Activated T-helper 1 cell treated with anti-CD3 and anti-CD28 coated beads, Interleukin-12 subunit alpha, Interleukin-12 subunit beta, Interleukin-2, Interleukin-4 antibody, amounts not matched to agents 30 ng/mL and 10 ng/mL and 1 ng/mL, durations not matched to agents 14 hours and 24 hours and 36 hours (primary cell): ENCODE data around the gene VPS35L. TPM values are rescaled to one million over a fixed set of nuclear protein-coding genes. Genes with fewer than 3 reads are reported as not detected.
"Not testable (repeated sequence)": the region's sequence is repeated elsewhere in the genome, so short reads cannot be mapped to it uniquely, and the experiment has no call there.

Experiments used
- DNase-seq: peaks from one replicate; pipeline ENCODE4 v3.0.0; 2021; ENCODE audit warnings: low spot score
- H3K27ac Mint-ChIP-seq: one replicate; pipeline ENCODE4 v1.8.0; 2021; ENCODE audit warnings: mild to moderate bottlenecking, mixed read lengths
- H3K27me3 Mint-ChIP-seq: one replicate; pipeline ENCODE4 v1.8.0; 2022; ENCODE audit warnings: mild to moderate bottlenecking, moderate library complexity, mixed read lengths; ENCODE audit not compliant: insufficient read depth
- H3K36me3 Mint-ChIP-seq: one replicate; pipeline ENCODE4 v1.8.0; 2021; ENCODE audit warnings: low read depth, mixed read lengths
- H3K4me1 Mint-ChIP-seq: one replicate; pipeline ENCODE4 v1.8.0; 2021; ENCODE audit warnings: low read depth, mixed read lengths
- H3K4me3 Mint-ChIP-seq: one replicate; pipeline ENCODE4 v1.8.0; 2021; ENCODE audit warnings: mild to moderate bottlenecking, moderate library complexity, mixed read lengths
- H3K9me3 Mint-ChIP-seq: one replicate; pipeline ENCODE4 v1.8.0; 2021; ENCODE audit warnings: mixed read lengths
- intact Hi-C: fragments of 100-400 bp; cut with micrococcal nuclease; formaldehyde crosslinking; loops from one replicate; pipeline ENCODE4 v1.15.1; 2024
- total RNA-seq: library from RNA; stranded (reverse); gene quantifications from 2 replicates; pipeline ENCODE4 v1.2.3, GENCODE V29; 2022

VPS35L gene
- total RNA-seq, 1 donor from 2014 or later, result 36.2 TPM

DNA sequence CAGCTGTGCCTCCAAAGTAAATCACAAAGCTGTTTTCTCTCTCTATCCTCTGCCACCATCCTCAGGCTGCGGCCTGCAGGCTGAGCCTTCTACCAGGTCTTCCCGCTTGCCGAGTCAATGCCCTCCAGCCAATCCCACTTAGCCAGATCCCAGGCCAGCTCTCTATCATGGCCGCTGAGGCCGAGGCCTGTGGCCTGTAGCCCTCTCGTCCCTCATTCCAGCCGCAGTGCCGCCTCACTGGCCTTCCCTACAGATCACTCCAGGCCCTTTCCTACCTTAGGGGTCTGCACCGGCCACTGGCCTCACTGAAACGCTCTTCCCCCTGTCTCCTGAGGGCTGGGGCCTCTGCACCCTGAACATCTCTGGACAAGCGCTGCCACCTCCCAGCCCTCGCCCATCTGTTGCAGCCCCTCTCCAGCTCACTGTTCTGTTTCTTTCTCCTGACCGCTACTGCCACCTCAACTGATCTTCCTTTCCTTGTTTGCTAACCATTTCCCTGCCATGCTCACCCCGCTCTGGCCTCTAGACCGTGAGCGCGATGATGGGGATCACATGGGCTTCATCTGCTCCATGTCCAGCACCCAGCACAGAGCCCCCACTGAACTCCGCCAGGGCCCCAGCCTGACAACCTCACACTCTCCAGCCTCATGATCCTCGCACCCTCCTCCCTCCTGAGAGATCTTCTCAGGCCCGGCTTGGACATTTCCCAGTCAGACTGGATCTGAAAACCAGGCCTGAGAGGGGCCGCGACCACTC is 154.1 kb downstream of the VPS35L start:
- no peak overlapping the region for H3K4me3 Mint-ChIP-seq
- H3K9me3 Mint-ChIP-seq, result no peaks in the 10 kb centered on the region
- peaks cover 30% of the 10 kb centered on the region for H3K36me3 Mint-ChIP-seq
- H3K4me1 Mint-ChIP-seq, result peaks cover 8% of the 10 kb centered on the region
- H3K27ac Mint-ChIP-seq, result no peak overlapping the region
- intact Hi-C loops, result no loop called here
- no peaks in the 10 kb centered on the region for H3K27me3 Mint-ChIP-seq
- no peak for DNase-seq

DNA sequence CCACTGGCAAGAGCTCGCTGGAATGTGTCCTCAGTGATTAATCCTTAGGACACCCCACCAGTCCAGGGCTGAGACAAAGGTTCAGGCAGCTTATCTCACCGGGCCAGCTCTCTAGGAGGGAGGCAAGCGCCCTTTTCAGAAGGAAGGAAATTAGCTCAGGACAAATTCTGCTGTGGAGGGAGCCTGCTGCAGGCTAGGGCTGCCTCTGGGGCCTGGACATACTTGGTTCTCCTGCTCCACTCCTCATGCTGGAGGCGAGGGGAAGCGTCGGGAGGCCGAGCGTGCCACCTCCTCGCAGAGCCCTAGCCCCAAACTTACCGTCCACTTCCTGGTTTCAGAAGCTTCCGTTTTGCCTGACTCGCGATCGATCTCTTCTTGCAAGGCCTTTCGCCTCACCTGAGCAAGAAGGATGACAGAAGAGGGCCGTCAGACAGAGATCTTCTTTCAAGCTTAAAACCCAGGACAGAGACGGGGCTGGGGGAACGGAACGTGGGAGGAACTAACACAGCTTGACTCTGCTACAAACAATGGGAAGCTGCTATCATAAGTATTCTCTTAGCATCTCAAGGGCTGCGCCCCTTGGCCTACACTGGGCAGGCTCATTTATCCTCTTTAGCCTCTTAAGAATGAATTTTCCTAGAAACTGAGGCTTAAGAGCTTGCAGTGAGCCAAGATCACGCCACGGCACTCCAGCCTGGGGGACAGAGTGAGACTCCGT is 154.8 kb downstream of the VPS35L start:
- no peak for DNase-seq
- Mint-ChIP-seq H3K27me3 (no peaks in the 10 kb centered on the region), H3K36me3 (peaks cover 31% of the 10 kb centered on the region), H3K27ac (no peak overlapping the region), H3K4me1 (peaks cover 12% of the 10 kb centered on the region), H3K4me3 (no peak overlapping the region), H3K9me3 (no peaks in the 10 kb centered on the region)
- intact Hi-C loops, result no loop called here

DNA sequence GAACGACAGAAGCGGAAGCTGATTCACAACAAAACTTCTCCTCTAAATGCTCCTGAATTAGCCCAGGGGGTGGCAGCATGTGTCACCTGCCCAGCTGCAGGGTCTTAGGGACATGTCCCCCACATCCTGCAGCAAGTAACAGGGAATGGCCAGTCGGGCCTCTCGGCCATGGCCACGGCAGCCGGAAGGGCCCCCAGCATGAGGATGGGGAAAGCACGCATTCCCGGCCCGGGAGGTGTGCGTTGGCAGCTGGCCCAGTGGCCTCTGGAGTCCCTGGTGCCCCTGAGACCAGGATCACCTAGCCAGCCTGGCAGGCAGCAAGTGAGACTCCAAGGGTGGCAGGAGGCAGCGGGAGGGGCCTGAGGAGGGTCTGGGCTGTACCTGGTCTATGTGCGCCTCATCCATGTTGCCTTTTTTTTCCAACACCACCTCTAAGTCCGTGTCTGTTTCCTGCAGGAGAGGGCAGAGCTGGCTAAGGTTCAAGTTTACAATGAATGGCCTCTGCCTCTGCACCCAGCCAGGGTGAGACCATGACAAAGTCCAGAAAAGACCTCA is 155.6 kb downstream of the VPS35L start:
- H3K4me3 Mint-ChIP-seq, result no peak overlapping the region
- intact Hi-C loops, result no loop called here
- DNase-seq, result no peak
- H3K27ac Mint-ChIP-seq, result no peak overlapping the region
- peaks cover 27% of the 10 kb centered on the region for H3K36me3 Mint-ChIP-seq
- H3K27me3 Mint-ChIP-seq, result no peaks in the 10 kb centered on the region
- H3K9me3 Mint-ChIP-seq, result no peaks in the 10 kb centered on the region
- peaks cover 16% of the 10 kb centered on the region for H3K4me1 Mint-ChIP-seq

DNA sequence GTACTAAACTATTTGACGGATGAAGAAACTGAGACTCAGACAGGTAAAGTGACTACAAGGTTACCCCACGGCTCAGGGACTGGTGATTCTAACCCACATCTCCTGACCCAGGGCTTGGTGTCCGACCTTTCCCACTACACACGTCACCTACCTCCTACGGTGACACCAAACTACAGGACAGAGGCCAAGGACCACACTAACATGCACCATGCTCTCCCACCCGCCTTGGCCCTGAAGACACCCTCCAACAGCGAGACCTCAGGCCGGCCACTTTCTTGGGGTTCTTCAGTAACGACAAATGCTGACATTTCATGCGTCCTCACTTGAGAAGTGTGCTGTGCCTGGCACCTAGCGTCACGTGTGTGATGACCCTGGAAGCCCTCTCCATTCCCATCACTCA is 156.1 kb downstream of the VPS35L start:
- Mint-ChIP-seq H3K36me3 (peaks cover 27% of the 10 kb centered on the region), H3K4me3 (no peak overlapping the region), H3K27ac (no peak overlapping the region), H3K27me3 (no peaks in the 10 kb centered on the region), H3K9me3 (no peaks in the 10 kb centered on the region), H3K4me1 (peaks cover 22% of the 10 kb centered on the region)
- intact Hi-C loops, result no loop called here
- no peak for DNase-seq

DNA sequence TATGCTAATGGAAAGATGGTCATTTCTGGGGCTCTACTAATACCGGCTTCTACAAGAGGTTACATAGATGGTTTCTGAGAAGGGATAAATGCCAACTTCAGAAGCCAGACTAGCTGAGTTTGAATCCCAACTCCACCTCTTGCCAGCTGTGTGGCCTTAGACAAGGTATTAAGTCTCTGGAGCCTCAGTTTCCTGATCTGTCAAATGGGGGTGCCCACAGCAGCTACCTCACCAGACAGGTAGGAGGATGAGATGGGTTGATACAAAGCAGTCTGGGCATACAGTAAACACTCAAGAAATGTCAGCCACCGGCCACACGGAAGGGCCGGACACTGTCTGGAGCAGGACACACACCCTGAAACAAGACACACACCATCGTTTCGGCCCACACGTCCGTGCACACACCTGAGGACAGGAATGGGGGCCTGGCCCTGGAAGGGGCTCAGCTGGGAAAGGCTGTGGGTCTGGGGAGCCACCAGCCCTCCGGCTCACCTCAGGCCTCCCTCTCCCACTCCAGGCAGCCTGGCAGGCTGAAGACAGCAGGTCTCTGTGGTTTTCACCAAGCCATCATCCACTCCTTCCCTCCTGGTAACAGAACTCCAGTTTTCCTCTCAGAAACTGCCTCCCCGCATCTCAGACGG is 157.0 kb downstream of the VPS35L start:
- Mint-ChIP-seq H3K4me3 (no peak overlapping the region), H3K9me3 (no peaks in the 10 kb centered on the region), H3K27me3 (no peaks in the 10 kb centered on the region), H3K36me3 (peaks cover 27% of the 10 kb centered on the region), H3K27ac (no peak overlapping the region), H3K4me1 (peaks cover 31% of the 10 kb centered on the region)
- DNase-seq, result no peak
- intact Hi-C loops, result no loop called here

DNA sequence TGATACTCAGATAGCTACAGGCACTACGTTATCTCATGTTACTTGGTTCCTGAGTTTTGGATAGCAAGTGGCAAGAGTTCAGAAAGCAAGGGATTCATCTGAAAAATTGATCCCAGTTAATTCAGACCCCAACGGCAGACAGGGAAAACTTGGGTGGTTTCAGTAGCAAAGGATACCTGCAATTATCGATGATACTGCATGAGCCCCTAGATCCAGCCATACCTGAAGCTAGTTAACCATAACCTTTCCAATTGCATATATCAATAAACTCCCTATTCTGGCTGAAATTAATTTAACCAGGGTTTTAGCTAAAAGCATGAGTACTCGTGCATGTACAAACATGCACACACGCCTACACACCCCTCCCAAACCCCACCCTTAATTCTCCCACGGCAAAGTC is 158.2 kb downstream of the VPS35L start:
- no peak for DNase-seq
- Mint-ChIP-seq H3K36me3 (peaks cover 27% of the 10 kb centered on the region), H3K27ac (no peak overlapping the region), H3K4me1 (peaks cover 31% of the 10 kb centered on the region), H3K9me3 (no peaks in the 10 kb centered on the region), H3K27me3 (no peaks in the 10 kb centered on the region), H3K4me3 (no peak overlapping the region)
- intact Hi-C loops, result no loop called here

DNA sequence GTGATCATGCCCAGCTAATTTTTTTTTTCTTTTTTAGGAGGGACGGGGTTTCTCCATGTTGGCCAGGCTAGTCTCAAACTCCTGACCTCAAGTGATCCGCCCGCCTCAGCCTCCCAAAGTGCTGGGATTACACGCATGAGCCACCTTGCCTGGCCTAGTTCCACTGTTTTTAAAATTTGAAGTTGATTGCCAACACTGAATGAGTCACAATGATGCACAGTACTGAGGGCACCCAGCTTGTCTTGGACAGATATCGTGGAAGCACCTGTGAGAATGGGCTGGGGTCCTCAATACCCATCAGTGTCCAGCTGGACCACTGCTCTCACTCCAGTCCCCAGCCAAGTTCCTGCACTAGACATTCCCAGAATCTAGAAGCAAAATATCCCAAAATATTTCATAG is 160.1 kb downstream of the VPS35L start:
- Mint-ChIP-seq H3K4me1 (peaks cover 36% of the 10 kb centered on the region), H3K27ac (no peak overlapping the region), H3K36me3 (peaks cover 22% of the 10 kb centered on the region), H3K27me3 (no peaks in the 10 kb centered on the region), H3K4me3 (no peak overlapping the region), H3K9me3 (no peaks in the 10 kb centered on the region)
- intact Hi-C loops, result loop anchor here (5.0 kb wide), 2 partner anchors 113 to 1882 kb away; partner anchors contain the start of gene METTL9
- no peak for DNase-seq

DNA sequence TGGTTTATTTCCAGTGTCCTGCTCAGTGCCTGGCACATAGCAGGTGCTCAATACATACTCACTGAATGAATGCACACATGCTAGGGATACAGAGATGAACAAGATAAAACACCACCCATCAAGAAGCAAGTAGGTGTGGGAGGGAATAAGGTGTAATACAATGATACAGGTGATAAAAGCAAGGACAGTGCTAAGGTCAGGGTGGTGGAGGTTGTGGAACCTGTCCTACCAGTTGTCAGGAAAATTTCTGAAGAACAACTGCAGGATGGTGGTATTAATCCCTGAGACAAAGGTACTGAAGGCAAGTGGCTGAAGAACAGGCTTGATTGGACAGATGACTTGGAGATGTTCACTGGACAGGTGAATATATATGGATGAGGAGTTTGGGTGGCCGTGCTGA is 160.7 kb downstream of the VPS35L start:
- H3K4me3 Mint-ChIP-seq, result peak overlapping the region; percentile 95
- no peaks in the 10 kb centered on the region for H3K27me3 Mint-ChIP-seq
- H3K9me3 Mint-ChIP-seq, result no peaks in the 10 kb centered on the region
- intact Hi-C loops, result loop anchor here (5.0 kb wide), 2 partner anchors 114 to 1881 kb away; partner anchors contain the start of gene METTL9
- peaks cover 36% of the 10 kb centered on the region for H3K4me1 Mint-ChIP-seq
- H3K36me3 Mint-ChIP-seq, result peaks cover 22% of the 10 kb centered on the region
- H3K27ac Mint-ChIP-seq, result no peak overlapping the region
- no peak for DNase-seq

DNA sequence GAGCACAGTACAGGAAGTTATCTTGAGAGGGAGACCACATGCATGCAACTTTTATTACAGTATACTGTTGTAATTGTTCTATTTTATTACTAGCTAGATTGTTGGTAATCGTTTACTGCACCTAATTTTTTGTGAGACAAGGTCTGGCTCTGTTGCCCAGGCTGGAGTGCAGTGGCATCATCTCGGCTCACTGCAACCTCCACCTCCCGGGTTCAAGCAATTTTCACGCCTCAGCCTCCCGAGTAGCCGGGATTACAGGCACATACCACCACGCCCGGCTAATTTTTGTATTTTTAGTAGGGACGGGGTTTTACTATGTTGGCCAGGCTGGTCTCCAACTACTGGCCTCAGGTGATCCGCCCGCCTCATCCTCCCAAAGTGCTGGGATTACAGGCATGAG is 161.2 kb downstream of the VPS35L start:
- DNase-seq, H3K27me3 Mint-ChIP-seq, H3K9me3 Mint-ChIP-seq, H3K27ac Mint-ChIP-seq: not testable (repeated sequence)
- peaks cover 31% of the 10 kb centered on the region for H3K4me1 Mint-ChIP-seq
- H3K36me3 Mint-ChIP-seq, result peaks cover 16% of the 10 kb centered on the region
- peak overlapping the region; percentile 95 for H3K4me3 Mint-ChIP-seq
- intact Hi-C loops, result loop anchor here (5.0 kb wide), 2 partner anchors 114 to 1881 kb away; partner anchors contain the start of gene METTL9

DNA sequence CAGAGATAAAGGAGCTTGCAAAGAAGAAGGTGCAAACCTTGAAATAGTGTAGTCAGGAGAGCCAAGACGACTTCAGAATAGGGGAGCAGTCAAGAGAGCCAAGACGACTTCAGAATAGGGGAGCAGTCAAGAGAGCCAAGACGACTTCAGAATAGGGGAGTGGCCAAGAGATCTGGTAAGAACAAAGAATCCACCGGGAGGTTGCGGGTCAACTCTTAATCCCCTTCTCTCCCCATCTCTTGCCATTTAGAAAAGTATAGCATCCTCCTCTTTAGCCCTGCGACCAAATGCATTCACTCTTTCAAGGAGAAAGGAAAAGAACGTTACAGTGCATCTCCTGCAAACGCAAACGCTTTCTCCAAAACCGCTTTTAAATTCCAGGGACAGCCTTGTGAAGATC is 161.8 kb downstream of the VPS35L start:
- no peak for DNase-seq
- Mint-ChIP-seq H3K4me3 (peak overlapping the region; percentile 95), H3K27me3 (no peaks in the 10 kb centered on the region), H3K4me1 (peaks cover 28% of the 10 kb centered on the region), H3K27ac (peak overlapping the region; percentile 88), H3K9me3 (no peaks in the 10 kb centered on the region), H3K36me3 (peaks cover 16% of the 10 kb centered on the region)
- intact Hi-C loops, result loop anchor here (5.0 kb wide), 2 partner anchors 115 to 1880 kb away; partner anchors contain the start of gene METTL9

DNA sequence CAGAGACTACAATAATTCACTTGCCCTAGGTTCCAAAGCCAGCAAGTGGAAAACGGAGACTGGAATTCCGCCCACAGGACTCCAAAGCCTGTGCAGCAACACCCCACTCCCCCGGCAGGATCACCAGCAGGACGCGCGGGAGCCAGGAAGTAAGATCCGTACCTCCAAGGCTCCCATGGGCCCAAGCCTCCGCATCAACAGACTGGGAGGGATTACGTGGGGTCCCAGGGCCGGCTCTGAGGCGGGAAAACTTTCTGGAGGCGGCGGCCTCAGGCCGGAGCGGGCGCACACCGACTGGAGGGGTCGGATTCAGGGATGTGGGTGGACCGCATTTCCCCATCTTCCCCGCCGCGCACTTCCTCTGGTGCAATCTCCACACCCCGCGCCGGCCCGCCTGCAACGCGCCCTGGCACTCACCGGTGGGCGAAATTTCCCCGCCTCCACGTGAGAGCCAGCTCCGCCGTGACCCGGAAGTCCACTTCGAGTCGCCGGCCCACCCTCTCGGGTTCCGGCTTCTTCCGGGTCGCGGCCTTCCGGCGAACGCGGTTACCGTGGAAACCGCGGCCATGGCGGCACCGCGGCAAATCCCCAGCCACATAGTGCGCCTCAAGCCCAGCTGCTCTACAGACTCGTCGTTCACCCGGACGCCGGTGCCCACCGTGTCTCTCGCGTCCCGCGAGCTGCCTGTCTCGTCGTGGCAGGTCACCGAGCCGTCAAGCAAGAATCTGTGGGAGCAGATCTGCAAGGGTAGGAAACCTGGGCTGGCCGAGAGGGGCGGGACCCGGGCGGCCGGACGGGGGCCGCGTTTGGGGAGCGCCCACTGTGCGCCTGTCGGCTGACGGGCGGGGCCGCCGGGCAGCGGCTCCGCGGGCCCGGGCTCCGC is 162.5 kb downstream of the VPS35L start, which contains the start of the genes IQCK and KNOP1:
IQCK (plus strand) TSS at position 531 of the 883 bp plus-strand sequence; CDS start at position 567, 36 bp downstream.
KNOP1 (minus strand) TSS at position 487 of the 883 bp plus-strand sequence. CDS start 3,192 bp downstream, outside the sequence.
- Mint-ChIP-seq H3K27me3 (no peaks in the 10 kb centered on the region), H3K9me3 (no peaks in the 10 kb centered on the region), H3K4me1 (peaks cover 28% of the 10 kb centered on the region), H3K4me3 (peak within 1 kb of the TSS; percentile 95), H3K36me3 (peaks cover 16% of the 10 kb centered on the region), H3K27ac (peak within 1 kb of the TSS; percentile 88)
- intact Hi-C loops, result loop anchor here (1.0 to 5.0 kb wide), 6 partner anchors 116 to 1879 kb away; partner anchors contain the start of genes COQ7, METTL9 and VPS35L
- DNase-seq, result peak; percentile 87

DNA sequence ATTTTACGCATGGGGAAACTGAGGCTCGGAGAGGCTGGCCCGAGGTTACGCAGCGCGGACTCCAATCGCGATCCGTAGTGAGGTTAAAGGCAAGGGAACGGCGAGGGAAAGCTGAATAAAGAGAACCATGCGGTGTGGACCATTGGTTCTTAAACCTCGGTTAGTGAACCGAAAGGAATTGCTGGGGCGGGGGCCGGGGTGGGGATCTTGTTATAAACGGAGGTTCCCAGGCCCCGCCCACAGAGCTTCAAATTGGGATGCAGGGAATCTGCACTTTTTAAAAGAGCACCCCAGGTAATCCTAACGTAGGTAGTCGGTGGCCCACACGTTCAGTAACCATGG is 163.1 kb downstream of the VPS35L start:
- no peak for DNase-seq
- H3K4me1 Mint-ChIP-seq, result peaks cover 28% of the 10 kb centered on the region
- peak overlapping the region; percentile 95 for H3K4me3 Mint-ChIP-seq
- no peaks in the 10 kb centered on the region for H3K27me3 Mint-ChIP-seq
- H3K36me3 Mint-ChIP-seq, result peaks cover 12% of the 10 kb centered on the region
- H3K27ac Mint-ChIP-seq, result no peak overlapping the region
- H3K9me3 Mint-ChIP-seq, result no peaks in the 10 kb centered on the region
- intact Hi-C loops, result loop anchor here (1.0 to 5.0 kb wide), 6 partner anchors 116 to 1879 kb away; partner anchors contain the start of genes COQ7, METTL9 and VPS35L
